Measurements from ENCODE around the gene HOXA1. TPM values are rescaled to one million over a fixed set of nuclear protein-coding genes. Genes with fewer than 3 reads are reported as not detected.

The HOXA1 gene
- total and polyA plus RNA-seq, 2 of the 8 experiments (the other 6 are each of a cell fraction or from before 2014, with no cell fraction given): not detected

GRCh38 chr7:27071622-27072390 is 24.0 kb downstream of the HOXA1 start (continued):
- TF ChIP-seq, protein P1, sequence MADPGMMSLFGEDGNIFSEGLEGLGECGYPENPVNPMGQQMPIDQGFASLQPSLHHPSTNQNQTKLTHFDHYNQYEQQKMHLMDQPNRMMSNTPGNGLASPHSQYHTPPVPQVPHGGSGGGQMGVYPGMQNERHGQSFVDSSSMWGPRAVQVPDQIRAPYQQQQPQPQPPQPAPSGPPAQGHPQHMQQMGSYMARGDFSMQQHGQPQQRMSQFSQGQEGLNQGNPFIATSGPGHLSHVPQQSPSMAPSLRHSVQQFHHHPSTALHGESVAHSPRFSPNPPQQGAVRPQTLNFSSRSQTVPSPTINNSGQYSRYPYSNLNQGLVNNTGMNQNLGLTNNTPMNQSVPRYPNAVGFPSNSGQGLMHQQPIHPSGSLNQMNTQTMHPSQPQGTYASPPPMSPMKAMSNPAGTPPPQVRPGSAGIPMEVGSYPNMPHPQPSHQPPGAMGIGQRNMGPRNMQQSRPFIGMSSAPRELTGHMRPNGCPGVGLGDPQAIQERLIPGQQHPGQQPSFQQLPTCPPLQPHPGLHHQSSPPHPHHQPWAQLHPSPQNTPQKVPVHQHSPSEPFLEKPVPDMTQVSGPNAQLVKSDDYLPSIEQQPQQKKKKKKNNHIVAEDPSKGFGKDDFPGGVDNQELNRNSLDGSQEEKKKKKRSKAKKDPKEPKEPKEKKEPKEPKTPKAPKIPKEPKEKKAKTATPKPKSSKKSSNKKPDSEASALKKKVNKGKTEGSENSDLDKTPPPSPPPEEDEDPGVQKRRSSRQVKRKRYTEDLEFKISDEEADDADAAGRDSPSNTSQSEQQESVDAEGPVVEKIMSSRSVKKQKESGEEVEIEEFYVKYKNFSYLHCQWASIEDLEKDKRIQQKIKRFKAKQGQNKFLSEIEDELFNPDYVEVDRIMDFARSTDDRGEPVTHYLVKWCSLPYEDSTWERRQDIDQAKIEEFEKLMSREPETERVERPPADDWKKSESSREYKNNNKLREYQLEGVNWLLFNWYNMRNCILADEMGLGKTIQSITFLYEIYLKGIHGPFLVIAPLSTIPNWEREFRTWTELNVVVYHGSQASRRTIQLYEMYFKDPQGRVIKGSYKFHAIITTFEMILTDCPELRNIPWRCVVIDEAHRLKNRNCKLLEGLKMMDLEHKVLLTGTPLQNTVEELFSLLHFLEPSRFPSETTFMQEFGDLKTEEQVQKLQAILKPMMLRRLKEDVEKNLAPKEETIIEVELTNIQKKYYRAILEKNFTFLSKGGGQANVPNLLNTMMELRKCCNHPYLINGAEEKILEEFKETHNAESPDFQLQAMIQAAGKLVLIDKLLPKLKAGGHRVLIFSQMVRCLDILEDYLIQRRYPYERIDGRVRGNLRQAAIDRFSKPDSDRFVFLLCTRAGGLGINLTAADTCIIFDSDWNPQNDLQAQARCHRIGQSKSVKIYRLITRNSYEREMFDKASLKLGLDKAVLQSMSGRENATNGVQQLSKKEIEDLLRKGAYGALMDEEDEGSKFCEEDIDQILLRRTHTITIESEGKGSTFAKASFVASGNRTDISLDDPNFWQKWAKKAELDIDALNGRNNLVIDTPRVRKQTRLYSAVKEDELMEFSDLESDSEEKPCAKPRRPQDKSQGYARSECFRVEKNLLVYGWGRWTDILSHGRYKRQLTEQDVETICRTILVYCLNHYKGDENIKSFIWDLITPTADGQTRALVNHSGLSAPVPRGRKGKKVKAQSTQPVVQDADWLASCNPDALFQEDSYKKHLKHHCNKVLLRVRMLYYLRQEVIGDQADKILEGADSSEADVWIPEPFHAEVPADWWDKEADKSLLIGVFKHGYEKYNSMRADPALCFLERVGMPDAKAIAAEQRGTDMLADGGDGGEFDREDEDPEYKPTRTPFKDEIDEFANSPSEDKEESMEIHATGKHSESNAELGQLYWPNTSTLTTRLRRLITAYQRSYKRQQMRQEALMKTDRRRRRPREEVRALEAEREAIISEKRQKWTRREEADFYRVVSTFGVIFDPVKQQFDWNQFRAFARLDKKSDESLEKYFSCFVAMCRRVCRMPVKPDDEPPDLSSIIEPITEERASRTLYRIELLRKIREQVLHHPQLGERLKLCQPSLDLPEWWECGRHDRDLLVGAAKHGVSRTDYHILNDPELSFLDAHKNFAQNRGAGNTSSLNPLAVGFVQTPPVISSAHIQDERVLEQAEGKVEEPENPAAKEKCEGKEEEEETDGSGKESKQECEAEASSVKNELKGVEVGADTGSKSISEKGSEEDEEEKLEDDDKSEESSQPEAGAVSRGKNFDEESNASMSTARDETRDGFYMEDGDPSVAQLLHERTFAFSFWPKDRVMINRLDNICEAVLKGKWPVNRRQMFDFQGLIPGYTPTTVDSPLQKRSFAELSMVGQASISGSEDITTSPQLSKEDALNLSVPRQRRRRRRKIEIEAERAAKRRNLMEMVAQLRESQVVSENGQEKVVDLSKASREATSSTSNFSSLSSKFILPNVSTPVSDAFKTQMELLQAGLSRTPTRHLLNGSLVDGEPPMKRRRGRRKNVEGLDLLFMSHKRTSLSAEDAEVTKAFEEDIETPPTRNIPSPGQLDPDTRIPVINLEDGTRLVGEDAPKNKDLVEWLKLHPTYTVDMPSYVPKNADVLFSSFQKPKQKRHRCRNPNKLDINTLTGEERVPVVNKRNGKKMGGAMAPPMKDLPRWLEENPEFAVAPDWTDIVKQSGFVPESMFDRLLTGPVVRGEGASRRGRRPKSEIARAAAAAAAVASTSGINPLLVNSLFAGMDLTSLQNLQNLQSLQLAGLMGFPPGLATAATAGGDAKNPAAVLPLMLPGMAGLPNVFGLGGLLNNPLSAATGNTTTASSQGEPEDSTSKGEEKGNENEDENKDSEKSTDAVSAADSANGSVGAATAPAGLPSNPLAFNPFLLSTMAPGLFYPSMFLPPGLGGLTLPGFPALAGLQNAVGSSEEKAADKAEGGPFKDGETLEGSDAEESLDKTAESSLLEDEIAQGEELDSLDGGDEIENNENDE (IDR thresholded peaks at IDR 0.05; ENCODE audit: insufficient replicate concordance, low read length): no peak
- no peak for TF ChIP-seq FOSL1 (IDR thresholded peaks at IDR 0.05; ENCODE audit: insufficient read depth, low read depth, low read length)
- TF ChIP-seq, protein P2, sequence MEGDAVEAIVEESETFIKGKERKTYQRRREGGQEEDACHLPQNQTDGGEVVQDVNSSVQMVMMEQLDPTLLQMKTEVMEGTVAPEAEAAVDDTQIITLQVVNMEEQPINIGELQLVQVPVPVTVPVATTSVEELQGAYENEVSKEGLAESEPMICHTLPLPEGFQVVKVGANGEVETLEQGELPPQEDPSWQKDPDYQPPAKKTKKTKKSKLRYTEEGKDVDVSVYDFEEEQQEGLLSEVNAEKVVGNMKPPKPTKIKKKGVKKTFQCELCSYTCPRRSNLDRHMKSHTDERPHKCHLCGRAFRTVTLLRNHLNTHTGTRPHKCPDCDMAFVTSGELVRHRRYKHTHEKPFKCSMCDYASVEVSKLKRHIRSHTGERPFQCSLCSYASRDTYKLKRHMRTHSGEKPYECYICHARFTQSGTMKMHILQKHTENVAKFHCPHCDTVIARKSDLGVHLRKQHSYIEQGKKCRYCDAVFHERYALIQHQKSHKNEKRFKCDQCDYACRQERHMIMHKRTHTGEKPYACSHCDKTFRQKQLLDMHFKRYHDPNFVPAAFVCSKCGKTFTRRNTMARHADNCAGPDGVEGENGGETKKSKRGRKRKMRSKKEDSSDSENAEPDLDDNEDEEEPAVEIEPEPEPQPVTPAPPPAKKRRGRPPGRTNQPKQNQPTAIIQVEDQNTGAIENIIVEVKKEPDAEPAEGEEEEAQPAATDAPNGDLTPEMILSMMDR (IDR thresholded peaks at IDR 0.05; ENCODE audit: control extremely low read depth in 1 of 3, insufficient read depth in 1 of 3, low read depth in 1 of 3, low read length in 3 of 3): no peak
- TF ChIP-seq NRF1 (IDR thresholded peaks at IDR 0.05; ENCODE audit: low read depth, low read length): no peak
- no peak for TF ChIP-seq TEAD4 (IDR thresholded peaks at IDR 0.05; ENCODE audit: low read depth, low read length)
- TF ChIP-seq TBP (IDR thresholded peaks at IDR 0.05; ENCODE audit: low read depth, low read length): no peak
- no peak for TF ChIP-seq RAD21 (IDR thresholded peaks at IDR 0.05 in 1 of 2, conservative IDR thresholded peaks at IDR 0.05 in 1 of 2; ENCODE audit: low read depth in 2 of 2, low read length in 2 of 2)
